Stimulated activated CD8-positive, alpha-beta memory T cell treated with anti-CD3 and anti-CD28 coated beads, Interleukin-12 subunit alpha, Interleukin-12 subunit beta, amount 100 ng/mL, for 24 hours (primary cell): ENCODE results near the gene TMEM121.

Experiments
- DNase-seq: peaks from one replicate; pipeline ENCODE4 v3.0.0-alpha.2; 2020; ENCODE audit errors: extremely low read depth

TMEM121 gene

GRCh38 chr14:105487449-105487985 lies 38.9 kb upstream of the TMEM121 start:
- DNase-seq: no peak

DNA sequence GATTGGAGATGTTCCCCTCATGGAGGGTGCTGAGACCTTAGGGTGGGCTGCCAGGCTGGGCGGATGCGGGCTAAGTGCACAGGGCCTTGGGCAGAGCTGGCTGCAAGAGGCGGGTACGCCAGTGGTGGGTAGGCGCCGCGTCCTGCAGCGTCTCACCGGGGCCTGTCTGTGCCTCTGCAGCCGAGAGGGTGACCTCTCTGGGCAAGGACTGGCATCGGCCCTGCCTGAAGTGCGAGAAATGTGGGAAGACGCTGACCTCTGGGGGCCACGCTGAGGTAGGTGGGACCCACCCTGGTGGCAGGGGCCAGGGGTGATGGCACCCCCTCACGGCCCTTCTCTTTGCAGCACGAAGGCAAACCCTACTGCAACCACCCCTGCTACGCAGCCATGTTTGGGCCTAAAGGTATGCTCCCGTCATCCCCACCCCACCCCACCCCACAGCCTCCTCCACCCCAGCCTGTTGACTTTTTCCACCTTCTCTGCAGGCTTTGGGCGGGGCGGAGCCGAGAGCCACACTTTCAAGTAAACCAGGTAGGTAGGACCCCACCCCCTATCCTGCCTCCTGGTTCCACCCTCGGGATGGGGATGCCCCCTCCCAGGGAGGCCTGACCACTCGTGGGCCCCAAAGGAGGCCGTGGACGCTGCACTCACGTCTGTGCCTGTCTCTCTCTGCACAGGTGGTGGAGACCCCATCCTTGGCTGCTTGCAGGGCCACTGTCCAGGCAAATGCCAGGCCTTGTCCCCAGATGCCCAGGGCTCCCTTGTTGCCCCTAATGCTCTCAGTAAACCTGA lies 38.2 kb upstream of the TMEM121 start:
- DNase-seq: no peak

- DNase-seq: no peak
Measured at GRCh38 chr14:105488781-105489541, 37.4 kb upstream of the TMEM121 start.

- DNase-seq: peak; percentile 58
Measured at GRCh38 chr14:105489542-105490266, 36.7 kb upstream of the TMEM121 start.

DNA sequence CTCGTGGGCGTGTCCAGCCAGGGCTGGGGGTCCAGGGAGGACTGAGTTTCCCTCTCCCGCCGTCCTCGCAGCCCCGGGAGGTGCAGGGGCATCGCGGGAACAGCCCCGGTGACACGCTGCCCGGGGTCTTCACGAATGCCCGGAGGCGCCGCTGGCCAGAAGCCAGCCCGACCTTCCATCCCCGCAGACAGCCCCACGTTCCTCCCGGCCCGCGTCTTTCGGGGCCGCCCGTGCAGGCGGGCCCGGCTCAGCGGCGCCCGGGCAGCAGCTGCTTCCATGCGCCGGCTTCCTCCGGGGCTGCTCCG lies 36.2 kb upstream of the TMEM121 start:
- DNase-seq: no peak

DNA sequence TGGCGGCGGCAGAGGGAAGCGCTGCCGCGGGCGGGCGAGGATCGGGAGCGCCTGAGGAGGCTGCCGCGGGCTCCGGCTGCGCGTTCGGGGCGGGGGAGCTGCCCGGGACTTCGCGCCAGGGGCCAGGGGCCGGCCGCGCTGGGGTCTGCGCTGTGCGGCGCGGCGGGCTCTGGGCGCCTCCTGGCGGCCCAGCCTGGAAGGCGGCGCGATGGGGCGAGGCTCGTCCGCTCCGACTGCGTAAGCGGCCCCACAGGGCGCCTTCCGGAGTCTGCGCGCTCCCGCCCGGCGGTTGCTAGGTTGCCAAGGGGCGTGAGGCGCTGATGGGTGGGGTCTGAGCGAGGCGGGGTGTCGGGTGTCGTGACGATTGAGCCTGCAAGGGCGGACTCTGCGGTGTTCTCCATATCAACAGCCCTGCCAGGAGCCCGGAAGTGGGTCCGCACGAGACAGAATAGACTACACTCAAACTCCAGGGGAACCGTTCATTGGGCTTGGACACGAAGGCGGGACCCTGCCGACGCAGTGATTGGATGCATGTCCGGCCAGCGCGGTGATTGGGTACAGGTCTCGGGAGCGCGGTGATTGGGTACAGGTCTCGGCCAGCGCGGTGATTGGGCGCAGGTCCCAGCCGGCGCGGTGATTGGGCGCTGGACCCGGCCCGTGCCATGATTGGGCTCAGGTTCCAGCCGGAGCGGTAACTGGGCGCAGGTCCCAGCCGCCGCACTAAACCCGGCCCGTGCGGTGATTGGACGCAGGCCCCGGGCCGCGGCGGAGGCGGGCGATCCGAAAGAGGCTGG lies 35.6 kb upstream of the TMEM121 start, which contains the start of gene TEDC1:
Gene TEDC1, plus strand, starts transcription at position 675 of the 794 bp plus-strand sequence. CDS start 130 bp downstream, outside the sequence.
- peak; percentile 99 for DNase-seq

GRCh38 chr14:105491366-105491973 lies 34.9 kb upstream of the TMEM121 start:
- peak; percentile 69 for DNase-seq

GRCh38 chr14:105492031-105492970 lies 34.1 kb upstream of the TMEM121 start:
- no peak for DNase-seq

GRCh38 chr14:105492971-105493871 lies 33.2 kb upstream of the TMEM121 start:
- DNase-seq: no peak

DNA sequence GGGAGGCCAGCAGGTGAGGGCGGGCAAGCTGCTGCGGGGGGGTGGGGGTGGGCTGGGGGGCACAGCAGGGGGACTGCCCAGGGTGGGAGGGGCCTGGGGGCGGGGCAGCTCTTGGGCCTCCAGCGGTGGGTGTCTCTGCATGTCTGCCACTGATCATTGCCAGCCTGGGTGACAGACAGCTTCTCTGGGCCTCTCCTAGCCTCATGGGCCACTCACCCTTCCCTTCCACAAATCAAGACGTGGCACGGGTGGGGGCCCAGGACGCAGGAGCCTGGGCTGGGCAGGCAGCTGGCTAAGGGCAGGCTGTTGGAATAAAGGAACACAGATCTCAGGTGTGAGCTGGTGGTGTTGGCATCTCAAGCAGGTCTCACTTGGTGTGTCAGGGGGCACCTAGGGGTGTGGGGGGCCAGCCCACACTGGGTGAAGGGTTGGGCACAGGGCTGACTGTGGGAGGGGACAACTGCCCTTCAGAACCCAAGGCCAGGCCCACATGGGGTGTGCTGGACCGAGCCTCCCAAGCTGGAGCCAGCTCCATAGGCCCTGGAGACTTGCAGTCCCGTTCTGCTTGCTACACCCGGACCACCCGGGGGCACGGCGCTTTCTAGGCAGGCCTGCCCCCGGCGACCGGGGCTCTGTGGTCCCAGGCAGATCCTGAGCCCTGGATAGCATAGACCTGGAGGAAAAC lies 32.3 kb upstream of the TMEM121 start:
- no peak for DNase-seq

DNA sequence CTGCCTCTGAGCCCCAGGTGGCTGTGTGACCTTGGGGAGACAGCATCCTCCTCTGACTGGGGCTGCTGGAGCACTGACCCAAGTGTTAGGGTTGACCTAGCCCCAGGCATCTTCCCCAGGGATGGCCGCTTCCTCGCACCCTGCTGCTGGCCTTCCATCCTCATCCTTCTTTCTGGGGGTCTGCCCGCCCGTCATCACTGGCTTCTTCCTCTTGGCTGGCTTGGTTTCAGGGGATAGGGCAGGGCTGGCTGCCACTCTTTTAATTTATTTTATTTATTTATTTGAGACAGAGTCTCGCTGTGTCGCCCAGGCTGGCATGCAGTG lies 31.8 kb upstream of the TMEM121 start:
- no peak for DNase-seq

- no peak for DNase-seq
Measured at GRCh38 chr14:105495101-105495989, 31.0 kb upstream of the TMEM121 start.

GRCh38 chr14:105495990-105496830 lies 30.2 kb upstream of the TMEM121 start:
- no peak for DNase-seq

DNA sequence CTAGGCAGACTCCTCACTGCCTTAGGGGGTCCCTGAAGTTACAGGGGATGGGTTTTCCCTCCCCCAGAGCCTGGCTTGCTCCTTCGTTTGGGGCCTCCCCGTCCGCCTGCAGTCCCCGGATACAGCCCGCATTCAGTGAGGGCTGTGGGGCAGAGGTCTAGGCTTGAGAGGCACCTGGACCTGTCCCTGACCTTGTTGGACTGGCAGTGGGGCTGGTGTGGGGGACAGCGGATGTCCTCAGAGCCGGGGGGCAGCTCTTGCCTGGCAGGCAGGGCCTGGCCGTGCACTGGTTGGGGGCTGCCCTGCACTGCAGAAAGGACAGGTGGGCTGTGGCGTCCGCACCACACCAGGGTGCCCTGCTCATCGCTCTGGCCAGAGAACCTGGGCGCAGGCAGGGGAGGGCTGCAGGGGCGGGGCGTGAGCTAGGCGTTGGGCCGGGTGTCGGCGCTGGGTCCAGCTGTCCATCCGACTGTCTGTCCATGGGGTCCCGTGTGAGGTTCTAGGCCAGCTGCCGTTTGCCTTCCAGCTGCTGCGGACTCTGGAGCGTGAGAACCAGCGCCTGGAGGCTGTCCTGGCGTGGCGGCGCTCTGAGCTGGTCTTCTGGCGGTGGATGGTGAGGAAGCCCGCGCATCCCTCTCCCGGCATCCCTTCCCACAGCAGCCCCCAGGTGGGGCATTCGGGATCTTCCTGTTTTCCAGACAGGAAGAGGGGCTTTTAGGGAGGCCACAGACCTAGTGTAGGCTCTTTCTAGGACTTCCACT lies 29.4 kb upstream of the TMEM121 start:
- DNase-seq: no peak

DNA sequence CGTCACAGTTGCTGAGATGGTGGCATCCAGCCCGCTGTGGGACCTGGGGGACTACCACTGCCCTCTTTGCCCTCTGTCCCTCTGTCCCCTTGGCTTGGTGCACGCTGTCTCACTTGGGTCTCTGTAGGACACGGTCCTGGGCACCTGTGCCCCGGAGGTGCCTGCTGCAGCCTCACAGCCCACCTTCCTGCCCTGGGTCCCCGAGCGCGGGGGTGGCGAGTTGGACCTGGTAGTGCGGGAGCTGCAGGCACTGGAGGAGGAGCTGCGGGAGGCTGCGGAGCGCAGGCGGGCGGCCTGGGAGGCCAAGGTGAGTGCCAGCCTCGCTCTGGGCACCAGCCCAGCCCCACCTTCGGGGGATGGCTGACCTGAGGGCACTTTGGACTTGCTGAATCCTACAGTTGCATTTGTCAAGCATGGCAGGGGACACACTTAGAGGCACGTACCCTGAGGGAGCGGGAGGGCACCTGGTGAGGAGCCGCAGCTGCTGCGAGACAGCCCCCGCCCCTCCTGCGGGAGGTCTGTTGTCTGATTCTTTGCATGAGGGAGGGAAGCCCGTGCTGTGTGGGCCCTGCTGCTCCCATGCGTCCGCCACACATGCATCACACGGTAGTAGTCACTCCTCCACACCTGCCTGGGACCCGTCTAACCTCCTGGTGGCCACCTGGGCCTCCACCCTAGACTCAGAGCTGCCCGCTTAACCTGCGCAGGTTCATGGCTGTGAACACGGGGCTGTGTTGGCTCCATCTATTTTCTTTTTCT lies 28.5 kb upstream of the TMEM121 start:
- DNase-seq: no peak
